NCI-H187 treated with DMSO at 0.1 percent for 48 hours (cell line): Measurements from ENCODE around the gene NT5DC2.

Source experiments
- DNase-seq: peaks from one replicate; lab custom pipeline; 2025; lab: John Stamatoyannopoulos, UW

NT5DC2 gene

DNA sequence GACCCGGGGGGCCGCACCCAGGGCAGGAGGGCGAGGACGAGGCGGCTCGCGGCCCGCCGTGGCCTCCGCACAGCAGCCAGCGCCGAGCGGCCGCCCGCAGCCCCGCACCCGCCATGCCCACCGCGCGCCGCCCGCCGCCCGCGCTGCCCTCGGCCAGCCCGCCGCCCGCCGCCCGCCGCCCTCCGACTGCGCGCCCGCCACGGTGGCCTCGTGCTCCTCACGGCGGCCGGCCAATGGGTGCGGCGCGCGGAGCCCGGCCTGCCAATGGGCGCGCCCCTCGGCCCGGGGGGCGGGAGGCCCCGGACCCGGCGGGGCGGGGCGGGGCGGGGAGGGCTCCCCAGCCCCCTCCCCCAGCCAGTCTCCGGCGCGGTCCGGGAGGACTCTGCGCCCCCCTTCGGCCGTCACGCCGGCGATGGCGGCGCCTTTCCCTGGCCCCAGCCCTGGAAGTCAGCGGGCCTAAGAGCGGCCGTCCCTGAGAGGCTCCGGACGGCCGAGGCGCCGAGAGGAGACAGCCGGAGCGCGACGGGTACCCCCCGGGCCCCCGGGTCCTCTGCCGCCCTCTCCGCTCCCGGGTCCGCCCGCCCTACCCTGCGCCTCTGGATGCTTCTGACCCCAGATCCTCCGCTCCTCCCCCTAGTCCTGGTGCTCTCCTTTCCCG, at the start of gene NT5DC2:
TSS of gene NT5DC2 (minus strand) at position 235 of the 658 bp plus-strand sequence. CDS start at position 115, 120 bp downstream.
- DNase-seq = no peak

DNA sequence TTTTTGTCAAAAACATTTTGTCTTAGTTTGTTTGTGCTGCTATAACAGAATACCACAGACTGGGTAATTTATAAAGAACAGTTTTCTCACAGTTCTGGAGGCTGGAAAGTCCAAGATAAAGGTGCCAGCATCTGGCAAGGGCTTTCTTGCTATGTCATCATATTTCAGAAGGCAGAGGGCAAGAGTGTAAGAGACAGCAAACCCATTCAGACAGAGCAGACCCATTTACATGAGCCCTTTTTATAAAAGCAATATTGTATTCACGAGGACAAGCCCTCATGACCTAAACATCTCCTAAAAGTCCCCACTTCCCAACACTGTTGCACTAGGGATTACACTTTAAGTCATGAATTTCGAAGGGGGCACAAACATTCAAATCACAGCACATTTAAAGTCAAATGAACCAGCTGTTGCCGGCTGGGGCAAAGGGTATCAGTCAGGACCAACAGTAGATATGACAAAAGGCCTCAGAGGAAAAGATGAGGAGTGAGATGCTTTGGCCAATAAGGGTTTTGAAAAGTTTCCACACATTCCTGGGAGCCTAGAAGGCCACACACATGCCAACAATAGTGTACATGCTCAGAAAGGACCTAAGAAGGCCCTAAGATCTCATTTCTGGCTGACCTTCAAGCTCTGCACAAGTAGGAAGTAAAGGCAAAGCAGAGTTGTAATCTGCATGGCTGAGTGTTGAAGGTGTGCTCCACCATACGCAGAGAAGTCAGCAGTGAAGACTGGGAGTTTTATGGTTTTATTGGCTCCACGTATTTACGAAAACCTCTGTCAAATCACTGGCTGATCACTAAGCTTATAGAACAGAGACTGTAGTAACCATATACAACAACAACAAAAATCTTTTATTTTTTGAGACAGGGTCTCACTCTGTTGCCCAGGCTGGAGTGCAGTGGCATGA, 40.7 kb upstream of the NT5DC2 start:
- no peak for DNase-seq

GRCh38 chr3:52572221-52572620, 38.6 kb upstream of the NT5DC2 start:
- no peak for DNase-seq

GRCh38 chr3:52570076-52570475, 36.4 kb upstream of the NT5DC2 start:
- DNase-seq = no peak

DNA sequence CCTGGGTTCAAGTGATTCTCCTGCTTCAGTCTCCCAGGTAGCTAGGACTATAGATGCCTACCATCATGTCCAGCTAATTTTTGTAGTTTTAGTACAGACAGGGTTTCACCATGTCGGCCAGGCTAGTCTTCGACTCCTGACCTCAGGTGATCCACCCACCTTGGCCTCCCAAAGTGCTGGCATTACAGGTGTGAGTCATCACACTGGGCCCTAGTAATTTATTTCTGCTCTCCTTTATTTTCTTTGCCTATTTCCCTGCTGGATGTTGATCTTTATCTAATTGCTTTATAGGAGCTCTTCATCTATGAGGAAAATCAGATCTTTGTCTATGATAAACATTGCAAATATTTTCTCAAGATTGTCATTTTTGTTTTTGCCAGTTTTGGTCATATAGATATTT, 34.4 kb upstream of the NT5DC2 start:
- no peak for DNase-seq

DNA sequence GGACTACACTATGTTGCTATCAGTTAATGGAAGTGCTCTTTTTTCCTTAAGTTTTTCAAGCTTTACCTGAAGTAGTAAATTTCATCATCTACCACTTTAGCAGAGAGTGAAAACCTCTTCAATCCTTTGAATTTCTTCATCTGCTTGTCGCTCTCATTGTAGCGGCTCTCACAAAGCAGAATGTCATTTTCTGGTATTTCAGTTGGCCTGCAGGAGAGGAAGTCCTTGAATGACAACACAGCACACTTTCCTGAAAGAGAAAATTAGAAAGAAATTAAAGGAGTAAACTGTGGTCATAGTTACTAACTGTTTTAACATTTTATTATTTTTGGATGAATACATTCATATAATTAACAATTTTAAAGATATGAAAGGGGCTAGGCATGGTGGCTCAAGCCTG, 30.3 kb upstream of the NT5DC2 start:
- DNase-seq = no peak

GRCh38 chr3:52561028-52561747, 27.5 kb upstream of the NT5DC2 start:
- DNase-seq = no peak

GRCh38 chr3:52558436-52558835, 24.8 kb upstream of the NT5DC2 start:
- DNase-seq = no peak

DNA sequence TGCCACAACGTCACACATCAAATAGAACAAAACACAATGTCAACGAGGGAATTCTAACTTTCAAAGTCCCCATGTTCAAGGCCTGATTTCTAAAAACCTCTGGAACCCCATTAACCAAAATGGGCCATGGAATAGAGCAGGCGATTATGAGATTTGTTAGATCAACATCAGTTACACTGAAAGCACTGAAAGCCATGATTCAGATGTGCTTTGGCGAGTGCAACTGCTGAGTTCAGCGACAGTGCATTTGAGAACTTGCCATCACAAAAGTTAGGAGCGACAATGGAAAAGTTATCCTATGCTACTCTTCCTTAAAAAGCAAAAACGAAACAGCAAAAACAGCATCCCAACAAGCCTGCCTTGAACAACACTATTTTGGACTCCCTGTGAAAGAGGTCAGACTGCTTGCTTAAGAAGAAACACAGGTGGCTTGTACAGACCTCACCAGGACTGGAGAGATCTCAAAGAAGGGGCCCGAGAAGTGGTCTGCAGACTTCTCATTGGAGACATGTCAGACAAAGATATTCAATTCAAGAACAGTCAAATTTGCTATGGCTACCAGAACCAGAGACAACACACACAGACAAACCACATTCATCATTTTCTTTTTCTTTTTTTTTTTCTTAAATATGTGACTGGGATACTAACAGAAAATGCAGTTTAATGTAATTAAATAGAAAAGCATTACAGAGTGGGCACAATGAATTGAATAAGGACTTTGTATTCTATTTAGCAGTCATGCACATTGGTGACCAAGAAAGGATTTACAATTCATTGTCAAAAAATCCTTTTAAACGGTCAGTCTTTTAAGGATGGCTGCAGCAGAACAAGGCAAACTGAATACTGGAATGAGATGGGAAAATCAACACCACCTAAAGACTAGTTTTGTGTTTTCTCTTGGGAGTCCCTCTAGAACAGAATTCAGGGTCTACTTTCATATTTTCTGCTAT, 23.6 kb upstream of the NT5DC2 start:
- DNase-seq = no peak

- no peak for DNase-seq
Observed at GRCh38 chr3:52555056-52555455, 21.4 kb upstream of the NT5DC2 start.

DNA sequence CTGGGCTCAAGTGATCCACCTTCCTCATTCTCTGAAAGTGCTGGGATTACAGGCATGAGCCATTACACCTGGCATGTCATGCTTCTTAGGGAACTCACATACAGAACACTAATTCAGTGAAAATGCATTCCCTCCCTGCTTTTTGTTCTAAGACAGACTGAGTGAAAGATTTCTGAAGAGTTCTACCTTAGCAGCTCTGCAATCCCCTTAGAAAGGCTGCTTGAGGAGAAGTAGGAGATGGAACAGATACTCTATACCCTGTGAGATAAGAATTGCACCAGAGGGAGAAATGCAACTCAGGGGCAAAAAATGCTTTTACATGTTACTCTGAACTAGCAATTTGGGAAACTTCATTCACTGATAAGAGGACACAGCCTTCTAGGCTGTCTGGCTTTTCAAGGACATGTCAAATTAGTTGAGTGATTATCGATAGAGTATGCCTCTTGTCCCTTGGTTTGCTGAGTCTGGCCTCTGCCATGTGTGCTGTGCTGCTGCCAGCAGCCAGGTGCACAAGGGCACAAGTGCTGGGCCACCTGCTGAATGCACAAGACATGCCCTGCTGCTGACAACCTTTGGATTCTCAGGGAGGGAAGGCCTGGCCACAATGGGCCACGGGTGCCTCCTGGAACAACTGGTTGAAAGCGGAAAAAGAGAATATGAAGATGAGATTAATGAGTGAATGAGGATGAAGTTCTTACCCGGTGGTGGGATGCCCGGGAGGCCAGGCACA, 20.5 kb upstream of the NT5DC2 start:
- no peak for DNase-seq

DNA sequence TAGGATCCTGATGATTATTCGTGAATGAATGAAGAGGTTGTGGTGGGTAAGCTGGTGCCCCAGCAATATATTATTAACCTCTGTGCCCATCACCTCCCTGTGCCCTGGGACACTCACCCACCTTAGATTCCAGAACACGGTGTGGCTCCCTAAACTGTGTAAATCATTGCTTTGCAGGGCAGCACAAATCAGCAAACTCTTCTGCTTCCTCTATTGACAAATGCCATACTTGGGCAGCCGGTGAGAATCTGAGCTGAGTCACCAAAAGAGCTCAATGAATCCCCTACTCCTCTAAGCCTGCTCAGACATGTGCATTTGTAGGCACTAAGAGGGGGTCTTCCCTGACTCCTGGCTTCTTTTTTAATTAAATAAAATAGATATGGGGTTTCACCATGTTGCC, 18.4 kb upstream of the NT5DC2 start:
- DNase-seq = no peak

- no peak for DNase-seq
Observed at GRCh38 chr3:52551118-52551517, 17.5 kb upstream of the NT5DC2 start.

GRCh38 chr3:52547143-52547542, 13.5 kb upstream of the NT5DC2 start:
- DNase-seq = no peak

GRCh38 chr3:52546111-52546901, 12.6 kb upstream of the NT5DC2 start:
- no peak for DNase-seq

- DNase-seq = no peak
Observed at GRCh38 chr3:52544937-52545336, 11.3 kb upstream of the NT5DC2 start.

- no peak for DNase-seq
Observed at GRCh38 chr3:52541050-52541449, 7.4 kb upstream of the NT5DC2 start.

DNA sequence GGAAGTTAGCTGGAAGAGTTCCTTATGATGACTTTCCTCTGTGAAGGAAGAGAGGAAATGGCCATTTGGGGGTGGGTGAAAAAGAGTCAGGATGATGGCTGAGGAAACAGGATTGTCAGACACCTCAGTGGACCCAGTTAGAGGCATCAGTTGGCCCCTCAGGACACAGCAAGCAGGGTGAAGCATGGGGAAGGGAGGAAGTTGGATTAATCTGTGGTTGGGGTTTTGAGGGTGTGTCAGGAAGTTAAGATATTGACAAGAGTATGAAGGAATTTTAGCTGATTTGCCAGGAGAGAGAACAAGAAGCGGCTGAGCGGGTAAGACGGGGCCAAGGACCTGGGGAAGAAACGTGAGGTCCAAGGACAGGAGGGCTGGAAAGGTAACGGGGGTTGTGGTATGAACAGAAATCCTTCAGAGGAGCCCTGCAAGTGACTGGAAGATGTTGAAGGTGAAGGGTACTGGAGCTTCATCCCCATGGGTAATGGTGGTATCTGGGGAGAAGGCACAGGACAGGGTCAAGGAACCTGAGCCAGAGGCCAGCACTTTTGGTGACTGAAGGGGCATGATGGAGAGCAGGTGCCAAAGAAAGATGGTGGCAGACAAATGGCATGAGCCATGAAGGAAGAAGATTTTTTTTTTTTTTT, 5.5 kb upstream of the NT5DC2 start:
- DNase-seq = no peak

- DNase-seq = no peak
Observed at GRCh38 chr3:52537726-52538421, 4.2 kb upstream of the NT5DC2 start.
